Testis (tissue), 2 donors: ENCODE data around the gene CCDC74B.
"Not testable (repeated sequence)": the region's sequence is repeated elsewhere in the genome, so short reads cannot be mapped to it uniquely, and the experiment has no call there.

Experiments used
- CTCF ChIP-seq, 3 experiments: fragments of 450-650 bp in 2 of 3; fragments of 200-600 bp in 1 of 3; sonication (generic) in 1 of 3; IDR thresholded peaks; one replicate each; pipeline ENCODE4 v1.5.1; 2016 to 2019; ENCODE audit warnings: antibody characterized with exemption in 3 of 3, mild to moderate bottlenecking in 2 of 3, moderate library complexity in 1 of 3
- POLR2A ChIP-seq: fragments of 450-650 bp; IDR thresholded peaks from one replicate; pipeline ENCODE4 v1.6.1; 2017; ENCODE audit warnings: antibody characterized with exemption, mild to moderate bottlenecking, moderate library complexity

GRCh38 chr2:130151145-130151512 is 6.2 kb upstream of the CCDC74B start:
- not testable (repeated sequence) for TF ChIP-seq CTCF (IDR thresholded peaks at IDR 0.05); POLR2A
